SK-N-SH (cell line): ENCODE results near the gene BRME1. TPM values are rescaled to one million over a fixed set of nuclear protein-coding genes. Genes with fewer than 3 reads are reported as not detected.

Experiments used
- FOSL2 ChIP-seq: IDR thresholded peaks from 2 replicates; pipeline ENCODE4 v1.4.0; 2012; ENCODE audit warnings: low read depth, mild to moderate bottlenecking, moderate library complexity, borderline replicate concordance
- FOXJ3 ChIP-seq: sonication (generic); formaldehyde crosslinking; IDR thresholded peaks from 2 replicates; pipeline ENCODE4 v1.5.1; 2020; ENCODE audit warnings: mild to moderate bottlenecking, missing genetic modification reagents
- IRF3 ChIP-seq: fragments of 150-350 bp; IDR thresholded peaks from 2 replicates; pipeline ENCODE4 v1.6.1; 2016; ENCODE audit warnings: mild to moderate bottlenecking, low read depth, low read length
- POLR2AphosphoS5 ChIP-seq: IDR thresholded peaks from 2 replicates; pipeline ENCODE4 v1.6.1; 2012; ENCODE audit warnings: low read depth, low read length
- RAD21 ChIP-seq: IDR thresholded peaks from 2 replicates; pipeline ENCODE4 v1.6.1; 2012; ENCODE audit warnings: mild to moderate bottlenecking, low read length
- TAF1 ChIP-seq: IDR thresholded peaks from 2 replicates; pipeline ENCODE4 v1.6.1; 2012; ENCODE audit warnings: low read depth, mild to moderate bottlenecking, low read length, moderate library complexity, borderline replicate concordance
- TCF12 ChIP-seq: IDR thresholded peaks from 2 replicates; pipeline ENCODE4 v1.4.0; 2012
- polyA plus RNA-seq, 3 experiments: library from polyadenylated mRNA; depleted of rRNA; stranded (reverse); fragments of >200 nt; gene quantifications; 2 replicates each; pipeline ENCODE4 v1.2.3, GENCODE V29; 2012
- small RNA-seq, 7 experiments: library from RNA; depleted of rRNA; stranded (forward); fragments of <200 nt; gene quantifications; one replicate each; pipeline ENCODE3, GENCODE V24; 2012
- TF ChIP-seq, protein P1 (sequence below): fragments of 200-600 bp; sonication (generic); IDR thresholded peaks from 2 replicates; pipeline ENCODE4 v1.6.1; 2017; ENCODE audit warnings: antibody characterized with exemption, mild to moderate bottlenecking, moderate library complexity
- TF ChIP-seq, protein P2 (sequence below): IDR thresholded peaks from 2 replicates; pipeline ENCODE4 v1.4.0; 2012; ENCODE audit warnings: low read depth, borderline replicate concordance

The BRME1 gene
- polyA plus RNA-seq, 1 of the 3 experiments (the other 2 are of a cell fraction): 1.5 TPM

DNA sequence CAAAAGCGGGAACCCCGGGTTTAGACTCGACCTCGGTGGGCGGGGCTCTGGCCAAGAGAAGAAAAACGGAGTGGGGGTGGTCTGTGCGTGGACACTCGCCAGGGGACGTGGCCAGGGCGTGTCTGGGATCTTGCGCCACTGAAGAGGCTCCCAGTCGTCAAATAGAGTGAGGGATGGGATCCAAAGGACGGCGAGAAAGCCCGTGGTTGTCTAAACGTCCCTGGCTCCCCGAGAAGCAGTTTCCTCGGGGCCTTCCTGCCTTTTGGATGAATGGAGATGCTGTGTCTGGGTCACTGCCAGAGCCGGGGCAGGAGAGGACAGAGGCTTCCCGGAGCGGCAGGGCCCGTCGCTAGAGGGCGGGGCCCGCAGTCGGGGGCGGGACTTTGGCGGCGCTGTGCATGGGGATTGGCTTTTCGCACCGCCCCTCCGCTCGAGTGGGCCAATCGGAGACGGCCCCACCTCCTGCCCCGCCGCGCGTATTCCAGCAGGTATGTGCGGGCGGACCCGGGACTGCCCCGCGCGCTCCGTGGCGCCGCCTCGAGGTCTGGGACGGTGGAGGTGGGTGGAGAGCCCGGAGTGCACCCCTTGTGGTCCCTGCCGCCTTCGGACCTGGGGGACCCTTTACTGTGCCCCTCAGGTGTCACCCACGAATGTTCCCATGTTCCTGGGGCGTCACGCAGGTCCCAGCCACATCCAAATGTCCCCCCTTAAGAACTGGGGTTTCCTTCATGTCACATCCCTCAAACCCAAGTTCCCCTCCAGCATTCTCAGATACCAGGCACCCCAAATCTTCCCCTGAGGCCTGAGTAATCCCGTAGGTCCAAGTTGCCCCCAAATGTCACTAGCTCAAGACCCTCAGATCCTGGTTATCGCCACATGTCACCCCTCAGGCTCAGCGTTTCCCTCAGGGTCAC is 72.3 kb downstream of the BRME1 start (continued):
- TF ChIP-seq, protein P1, sequence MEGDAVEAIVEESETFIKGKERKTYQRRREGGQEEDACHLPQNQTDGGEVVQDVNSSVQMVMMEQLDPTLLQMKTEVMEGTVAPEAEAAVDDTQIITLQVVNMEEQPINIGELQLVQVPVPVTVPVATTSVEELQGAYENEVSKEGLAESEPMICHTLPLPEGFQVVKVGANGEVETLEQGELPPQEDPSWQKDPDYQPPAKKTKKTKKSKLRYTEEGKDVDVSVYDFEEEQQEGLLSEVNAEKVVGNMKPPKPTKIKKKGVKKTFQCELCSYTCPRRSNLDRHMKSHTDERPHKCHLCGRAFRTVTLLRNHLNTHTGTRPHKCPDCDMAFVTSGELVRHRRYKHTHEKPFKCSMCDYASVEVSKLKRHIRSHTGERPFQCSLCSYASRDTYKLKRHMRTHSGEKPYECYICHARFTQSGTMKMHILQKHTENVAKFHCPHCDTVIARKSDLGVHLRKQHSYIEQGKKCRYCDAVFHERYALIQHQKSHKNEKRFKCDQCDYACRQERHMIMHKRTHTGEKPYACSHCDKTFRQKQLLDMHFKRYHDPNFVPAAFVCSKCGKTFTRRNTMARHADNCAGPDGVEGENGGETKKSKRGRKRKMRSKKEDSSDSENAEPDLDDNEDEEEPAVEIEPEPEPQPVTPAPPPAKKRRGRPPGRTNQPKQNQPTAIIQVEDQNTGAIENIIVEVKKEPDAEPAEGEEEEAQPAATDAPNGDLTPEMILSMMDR: peak; percentile 52
- peak; percentile 62 for TF ChIP-seq IRF3
- TF ChIP-seq FOXJ3: no peak; the same call in 1 of the 2 replicates
- TF ChIP-seq POLR2AphosphoS5: peak; percentile 88
- TF ChIP-seq, protein P2, sequence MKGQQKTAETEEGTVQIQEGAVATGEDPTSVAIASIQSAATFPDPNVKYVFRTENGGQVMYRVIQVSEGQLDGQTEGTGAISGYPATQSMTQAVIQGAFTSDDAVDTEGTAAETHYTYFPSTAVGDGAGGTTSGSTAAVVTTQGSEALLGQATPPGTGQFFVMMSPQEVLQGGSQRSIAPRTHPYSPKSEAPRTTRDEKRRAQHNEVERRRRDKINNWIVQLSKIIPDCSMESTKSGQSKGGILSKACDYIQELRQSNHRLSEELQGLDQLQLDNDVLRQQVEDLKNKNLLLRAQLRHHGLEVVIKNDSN: no peak
- TF ChIP-seq TAF1: no peak
- peak; percentile 24; the same call in 1 of the 2 replicates for TF ChIP-seq TCF12
- no peak for TF ChIP-seq RAD21
- TF ChIP-seq FOSL2: no peak

Small RNA genes lying within 50 kb of the gene (small RNA-seq; reads per million reads assigned to genes)
- gene MIR181C: 29.2 to 891 (median 431) reads per million in 7 experiments
- 16.2 to 1,102 (median 648) reads per million in 7 experiments for gene MIR181D

Other genes starting within 250 kb of the BRME1 start
- gene MRI1, start 141.6 kb downstream of the BRME1 start, polyA plus RNA-seq (2012; rRNA removed): 49.6 and 56.8 TPM in 2 replicates
- 470 and 554 TPM in 2 replicates for gene C19orf53, start 131.7 kb downstream of the BRME1 start, polyA plus RNA-seq (2012; rRNA removed)
- 3.5 and 4.7 TPM in 2 replicates for gene ZSWIM4, start 110.7 kb downstream of the BRME1 start, polyA plus RNA-seq (2012; rRNA removed)
- 0.53 and 0.57 TPM in 2 replicates for gene NANOS3, start 29.0 kb downstream of the BRME1 start, polyA plus RNA-seq (2012; rRNA removed)
- gene CC2D1A, start 84 bp upstream of the BRME1 start, polyA plus RNA-seq (2012; rRNA removed): 18.7 and 24.2 TPM in 2 replicates
- 4.2 and 7.5 TPM in 2 replicates for gene PODNL1, start 32.3 kb upstream of the BRME1 start, polyA plus RNA-seq (2012; rRNA removed)
- gene DCAF15, start 46.4 kb upstream of the BRME1 start, polyA plus RNA-seq (2012; rRNA removed): 36.7 and 55.6 TPM in 2 replicates
- gene RFX1, start 100.2 kb upstream of the BRME1 start, polyA plus RNA-seq (2012; rRNA removed): 0.54 and 1.5 TPM in 2 replicates
- not detected in 2 replicates for gene RLN3, start 122.0 kb upstream of the BRME1 start, polyA plus RNA-seq (2012; rRNA removed)
- 9.3 TPM in 2 replicates for gene IL27RA, start 125.6 kb upstream of the BRME1 start, polyA plus RNA-seq (2012; rRNA removed)
- gene PALM3, start 156.0 kb upstream of the BRME1 start, polyA plus RNA-seq (2012; rRNA removed): 5.2 and 5.5 TPM in 2 replicates
- gene MISP3, start 166.7 kb upstream of the BRME1 start, polyA plus RNA-seq (2012; rRNA removed): 1.6 and 2.6 TPM in 2 replicates
- not detected in 2 replicates for gene C19orf67, start 179.7 kb upstream of the BRME1 start, polyA plus RNA-seq (2012; rRNA removed)
- 11.7 and 19.0 TPM in 2 replicates for gene SAMD1, start 184.6 kb upstream of the BRME1 start, polyA plus RNA-seq (2012; rRNA removed)
- 17.2 and 48.4 TPM in 2 replicates for gene PRKACA, start 211.6 kb upstream of the BRME1 start, polyA plus RNA-seq (2012; rRNA removed)
- gene ASF1B, start 230.5 kb upstream of the BRME1 start, polyA plus RNA-seq (2012; rRNA removed): 17.8 and 19.0 TPM in 2 replicates